Smooth muscle cell (in vitro differentiated cells): Measurements from ENCODE around the gene FANCC. TPM values are rescaled to one million over a fixed set of nuclear protein-coding genes. Genes with fewer than 3 reads are reported as not detected.

Source experiments
- DNase-seq: peaks from one replicate; lab custom pipeline; 2025; ENCODE audit not compliant: unreplicated experiment; lab: John Stamatoyannopoulos, UW
- H2AFZ ChIP-seq: fragments of 200-600 bp; sonication (generic); 2 replicates; pipeline ENCODE4 v1.6.0; 2016; ENCODE audit warnings: antibody characterized with exemption, low read depth, mild to moderate bottlenecking
- H3F3A ChIP-seq: fragments of 200-600 bp; sonication (generic); 2 replicates; pipeline ENCODE4 v1.6.0; 2017; ENCODE audit warnings: antibody characterized with exemption, low read depth
- H3K27ac ChIP-seq: fragments of 200-600 bp; sonication (generic); 2 replicates; pipeline ENCODE4 v1.5.1; 2016; ENCODE audit warnings: low read depth, mild to moderate bottlenecking
- H3K27me3 ChIP-seq: fragments of 200-600 bp; sonication (generic); 2 replicates; pipeline ENCODE4 v1.6.1; 2016; ENCODE audit warnings: low read depth, mild to moderate bottlenecking
- H3K36me3 ChIP-seq: fragments of 200-600 bp; sonication (generic); 2 replicates; pipeline ENCODE4 v1.5.1; 2016; ENCODE audit warnings: low read depth
- H3K4me1 ChIP-seq: fragments of 200-600 bp; sonication (generic); 2 replicates; pipeline ENCODE4 v1.5.1; 2016; ENCODE audit warnings: low read depth
- H3K4me2 ChIP-seq: fragments of 200-600 bp; sonication (generic); 2 replicates; pipeline ENCODE4 v1.6.0; 2016; ENCODE audit warnings: mild to moderate bottlenecking
- H3K4me3 ChIP-seq: fragments of 200-600 bp; sonication (generic); 2 replicates; pipeline ENCODE4 v1.5.1; 2016; ENCODE audit warnings: mild to moderate bottlenecking
- H3K79me2 ChIP-seq: fragments of 200-600 bp; sonication (generic); 2 replicates; pipeline ENCODE4 v1.6.0; 2016; ENCODE audit warnings: low read depth, mild to moderate bottlenecking
- H3K9ac ChIP-seq: fragments of 200-600 bp; sonication (generic); 2 replicates; pipeline ENCODE4 v1.6.0; 2016; ENCODE audit warnings: low read depth
- H3K9me3 ChIP-seq: fragments of 200-600 bp; sonication (generic); replicated peaks from 2 replicates; pipeline ENCODE4 v1.5.1; 2016; ENCODE audit warnings: low read depth
- H4K20me1 ChIP-seq: fragments of 200-600 bp; sonication (generic); 2 replicates; pipeline ENCODE4 v1.6.0; 2016; ENCODE audit warnings: low read depth
- WGBS: methylation state at CpG from one replicate; pipeline ENCODE4 v1.1.7; 2016; ENCODE audit warnings: low lambda C conversion rate; 5-methylcytosine and 5-hydroxymethylcytosine counted together
- polyA plus RNA-seq: library from polyadenylated mRNA; unstranded; fragments of >200 nt; fragmentation: Nextera tagmentation; extraction: Ambion mirVana; gene quantifications from 2 replicates; pipeline ENCODE4 v1.2.1, GENCODE V29; 2016
- total RNA-seq: library from RNA; depleted of rRNA; stranded (reverse); fragments of >200 nt; gene quantifications from 2 replicates; pipeline ENCODE4 v1.2.3, GENCODE V29; 2014
- TF ChIP-seq, protein P1 (sequence below): fragments of 200-600 bp; sonication (generic); IDR thresholded peaks from 2 replicates; pipeline ENCODE4 v1.5.1; 2017; ENCODE audit warnings: borderline replicate concordance, mild to moderate bottlenecking, antibody characterized with exemption; ENCODE audit not compliant: insufficient read depth, poor library complexity, severe bottlenecking

The FANCC gene
- total and polyA plus RNA-seq, 2 experiments from 2014 or later = 11.0 to 11.2 TPM

DNA sequence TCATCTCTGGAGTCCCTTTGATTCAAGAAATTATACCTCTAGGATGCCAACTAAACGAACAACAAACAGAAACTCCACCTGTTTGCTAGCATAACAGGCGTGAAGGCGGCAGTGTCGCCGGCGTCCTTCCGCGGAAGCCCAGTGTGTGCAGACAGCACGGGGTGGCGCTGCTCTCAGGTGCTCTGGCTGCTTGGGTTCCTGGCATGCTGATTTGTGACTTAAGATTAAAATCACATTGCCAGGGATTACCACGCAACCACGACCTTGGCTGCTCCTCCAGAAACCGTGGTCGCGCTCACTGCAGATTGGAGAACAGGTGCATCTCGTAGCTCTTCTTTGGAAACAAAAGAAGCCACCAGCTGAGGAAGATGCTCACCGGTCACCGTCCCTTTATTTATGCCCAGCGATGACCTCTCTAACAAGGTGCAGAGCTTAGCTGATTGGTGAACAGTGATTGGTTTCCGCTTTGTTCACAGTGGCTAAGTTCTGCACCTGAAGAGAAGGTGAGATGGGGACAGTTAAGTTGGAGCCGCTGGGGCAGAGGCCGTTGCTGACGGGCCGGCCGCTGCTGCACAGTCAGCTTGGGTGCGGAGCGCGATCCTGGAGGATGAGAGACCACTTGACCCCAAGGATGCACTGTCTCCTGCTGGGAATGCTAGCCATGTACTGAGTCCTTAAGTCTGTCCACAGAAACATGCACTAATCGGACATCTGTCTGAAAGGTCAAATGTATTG, 232.3 kb downstream of the FANCC start:
- H3K4me1 ChIP-seq = peaks cover 39% of the 10 kb centered on the region
- no peak overlapping the region for H3K27ac ChIP-seq
- peaks cover 52% of the 10 kb centered on the region for H3F3A ChIP-seq
- H3K27me3 ChIP-seq = no peaks in the 10 kb centered on the region
- H3K9me3 ChIP-seq = no peaks in the 10 kb centered on the region
- no peak overlapping the region for H3K4me3 ChIP-seq
- H4K20me1 ChIP-seq = peaks cover 83% of the 10 kb centered on the region
- peaks cover 8% of the 10 kb centered on the region for H3K36me3 ChIP-seq
- H3K4me2 ChIP-seq = no peak overlapping the region
- no peak for DNase-seq
- WGBS = 96% methylated on average over 29 of the region's 29 CpGs
- H3K79me2 ChIP-seq = peaks cover 54% of the 10 kb centered on the region
- no peak overlapping the region for H3K9ac ChIP-seq
- TF ChIP-seq, protein P1, sequence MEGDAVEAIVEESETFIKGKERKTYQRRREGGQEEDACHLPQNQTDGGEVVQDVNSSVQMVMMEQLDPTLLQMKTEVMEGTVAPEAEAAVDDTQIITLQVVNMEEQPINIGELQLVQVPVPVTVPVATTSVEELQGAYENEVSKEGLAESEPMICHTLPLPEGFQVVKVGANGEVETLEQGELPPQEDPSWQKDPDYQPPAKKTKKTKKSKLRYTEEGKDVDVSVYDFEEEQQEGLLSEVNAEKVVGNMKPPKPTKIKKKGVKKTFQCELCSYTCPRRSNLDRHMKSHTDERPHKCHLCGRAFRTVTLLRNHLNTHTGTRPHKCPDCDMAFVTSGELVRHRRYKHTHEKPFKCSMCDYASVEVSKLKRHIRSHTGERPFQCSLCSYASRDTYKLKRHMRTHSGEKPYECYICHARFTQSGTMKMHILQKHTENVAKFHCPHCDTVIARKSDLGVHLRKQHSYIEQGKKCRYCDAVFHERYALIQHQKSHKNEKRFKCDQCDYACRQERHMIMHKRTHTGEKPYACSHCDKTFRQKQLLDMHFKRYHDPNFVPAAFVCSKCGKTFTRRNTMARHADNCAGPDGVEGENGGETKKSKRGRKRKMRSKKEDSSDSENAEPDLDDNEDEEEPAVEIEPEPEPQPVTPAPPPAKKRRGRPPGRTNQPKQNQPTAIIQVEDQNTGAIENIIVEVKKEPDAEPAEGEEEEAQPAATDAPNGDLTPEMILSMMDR = no peak
- H2AFZ ChIP-seq = no peak overlapping the region

DNA sequence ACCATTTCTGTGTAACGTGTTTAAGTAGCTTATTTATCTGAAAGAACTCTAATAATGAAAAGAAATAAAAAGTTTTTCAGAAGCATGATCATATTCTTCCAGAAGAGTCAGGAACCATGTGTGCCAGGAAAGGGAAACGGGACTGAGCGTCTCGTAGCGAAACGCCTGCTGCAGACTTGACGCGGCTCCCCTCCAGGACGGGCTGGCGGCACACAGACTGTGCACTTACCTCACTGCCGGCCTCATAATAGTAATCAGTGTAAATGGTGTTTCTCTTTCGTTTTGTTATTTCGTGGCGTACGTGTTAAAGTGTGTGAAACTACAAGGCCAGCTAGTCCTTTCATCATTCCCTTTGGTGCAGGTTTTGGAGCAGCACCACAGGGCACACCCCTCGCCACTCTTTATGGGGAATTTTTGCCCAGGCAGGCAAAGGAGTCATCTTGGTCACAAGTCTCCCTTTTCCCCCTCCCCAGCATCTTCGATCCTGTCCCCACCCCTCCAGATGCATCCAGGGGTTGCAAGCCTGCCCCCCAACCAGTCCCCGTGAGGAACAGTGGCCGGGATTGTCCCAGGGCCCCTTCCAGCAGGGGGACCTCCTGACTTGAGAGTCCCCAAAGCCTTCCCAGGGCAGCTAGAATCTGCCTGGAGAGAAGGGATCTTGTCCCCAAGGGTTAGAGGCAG, 233.1 kb downstream of the FANCC start:
- H3K4me3 ChIP-seq = no peak overlapping the region
- H2AFZ ChIP-seq = no peak overlapping the region
- H3K27me3 ChIP-seq = no peaks in the 10 kb centered on the region
- peaks cover 91% of the 10 kb centered on the region for H4K20me1 ChIP-seq
- no peak for DNase-seq
- peaks cover 47% of the 10 kb centered on the region for H3K4me1 ChIP-seq
- no peak overlapping the region for H3K9ac ChIP-seq
- TF ChIP-seq, protein P1 = no peak
- peaks cover 62% of the 10 kb centered on the region for H3K79me2 ChIP-seq
- H3K4me2 ChIP-seq = no peak overlapping the region
- H3F3A ChIP-seq = peaks cover 55% of the 10 kb centered on the region
- H3K27ac ChIP-seq = no peak overlapping the region
- peaks cover 8% of the 10 kb centered on the region for H3K36me3 ChIP-seq
- WGBS = 93% methylated on average over 19 of the region's 19 CpGs
- H3K9me3 ChIP-seq = no peaks in the 10 kb centered on the region

DNA sequence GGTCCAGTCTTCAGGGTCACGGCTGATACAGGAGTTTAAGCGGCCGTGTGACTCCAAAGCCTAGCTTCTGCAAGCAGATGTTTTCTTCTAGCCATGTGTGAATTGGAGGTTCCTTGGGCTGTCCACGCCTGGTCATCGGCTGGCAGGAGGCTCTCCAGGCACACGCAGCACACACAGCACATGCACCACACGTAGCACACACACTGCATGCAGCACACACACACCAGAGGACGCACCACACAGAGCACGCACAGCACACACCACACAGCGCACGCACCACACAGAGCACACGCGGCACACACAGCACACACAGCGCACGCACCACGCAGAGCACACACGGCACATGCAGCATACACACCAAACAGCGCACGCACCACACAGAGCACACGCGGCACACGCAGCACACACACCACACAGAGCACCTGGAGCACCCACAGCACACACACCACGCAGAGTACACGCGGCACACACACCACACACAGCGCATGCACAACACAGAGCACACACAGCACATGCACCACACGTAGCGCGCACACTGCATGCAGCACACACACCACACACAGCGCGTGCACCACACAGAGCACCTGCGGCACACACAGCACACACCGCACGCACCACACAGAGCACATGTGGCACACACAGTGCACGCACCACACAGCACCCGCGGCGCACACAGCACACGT, 234.3 kb downstream of the FANCC start:
- WGBS = 93% methylated on average over 37 of the region's 39 CpGs
- DNase-seq = no peak
- Histone ChIP-seq H4K20me1 (peaks cover 93% of the 10 kb centered on the region), H3K36me3 (peaks cover 8% of the 10 kb centered on the region), H3K4me3 (no peak overlapping the region), H3K79me2 (peaks cover 73% of the 10 kb centered on the region), H3F3A (peaks cover 53% of the 10 kb centered on the region), H3K4me1 (peaks cover 48% of the 10 kb centered on the region), H3K4me2 (no peak overlapping the region), H2AFZ (no peak overlapping the region), H3K9me3 (no peaks in the 10 kb centered on the region), H3K9ac (no peak overlapping the region), H3K27me3 (no peaks in the 10 kb centered on the region), H3K27ac (no peak overlapping the region)
- TF ChIP-seq, protein P1 = no peak
